Lower leg skin (tissue), 3 donors: Measurements from ENCODE around the gene IL12RB2.

Experiments
- CTCF ChIP-seq, 3 donors: fragments of 450-650 bp; IDR thresholded peaks; one replicate each; pipeline ENCODE4 v1.5.1; 2016; ENCODE audit warnings: antibody characterized with exemption in 3 of 3, mild to moderate bottlenecking in 3 of 3, moderate library complexity in 2 of 3
- POLR2A ChIP-seq, 2 donors: fragments of 450-650 bp; IDR thresholded peaks; one replicate each; pipeline ENCODE4 v1.6.1; 2016 to 2017; ENCODE audit warnings: antibody characterized with exemption in 2 of 2, mild to moderate bottlenecking in 1 of 2, moderate library complexity in 1 of 2

- TF ChIP-seq POLR2A (IDR thresholded peaks at IDR 0.05) (no peak), CTCF (IDR thresholded peaks at IDR 0.05) (no peak)
Measured at GRCh38 chr1:67350783-67351182, 43.1 kb downstream of the IL12RB2 start.
